PFSK-1 (cell line): ENCODE measurements around the gene STIP1.

Experiments used
- FOXP2 ChIP-seq: optimal IDR thresholded peaks from 2 replicates; pipeline ENCODE3; 2011; ENCODE audit warnings: borderline replicate concordance, control low read depth, inconsistent platforms; ENCODE audit not compliant: insufficient read depth; ENCODE audit errors: extremely low read length, extremely low read depth
- POLR2AphosphoS5 ChIP-seq: IDR thresholded peaks from 2 replicates; pipeline ENCODE4 v1.6.1; 2012; ENCODE audit warnings: low read depth, mild to moderate bottlenecking, control low read depth, low read length, moderate library complexity
- SIN3A ChIP-seq: IDR thresholded peaks from 2 replicates; pipeline ENCODE4 v1.6.1; 2012; ENCODE audit warnings: mild to moderate bottlenecking, low read length, moderate library complexity, borderline replicate concordance; ENCODE audit not compliant: insufficient read depth
- TAF1 ChIP-seq: IDR thresholded peaks from 2 replicates; pipeline ENCODE4 v1.6.1; 2012; ENCODE audit warnings: low read length, control low read depth, borderline replicate concordance; ENCODE audit not compliant: insufficient read depth
- TF ChIP-seq, protein P1 (sequence below), 2 experiments: IDR thresholded peaks; 2 replicates each; pipeline versions ENCODE4 v1.6.1 to v1.8.0; 2011 to 2012; ENCODE audit warnings: low read depth in 2 of 2, low read length in 2 of 2, control low read depth in 1 of 2, inconsistent platforms in 1 of 2, mild to moderate bottlenecking in 1 of 2, moderate library complexity in 1 of 2; ENCODE audit not compliant: insufficient read depth in 1 of 2

The STIP1 gene

DNA sequence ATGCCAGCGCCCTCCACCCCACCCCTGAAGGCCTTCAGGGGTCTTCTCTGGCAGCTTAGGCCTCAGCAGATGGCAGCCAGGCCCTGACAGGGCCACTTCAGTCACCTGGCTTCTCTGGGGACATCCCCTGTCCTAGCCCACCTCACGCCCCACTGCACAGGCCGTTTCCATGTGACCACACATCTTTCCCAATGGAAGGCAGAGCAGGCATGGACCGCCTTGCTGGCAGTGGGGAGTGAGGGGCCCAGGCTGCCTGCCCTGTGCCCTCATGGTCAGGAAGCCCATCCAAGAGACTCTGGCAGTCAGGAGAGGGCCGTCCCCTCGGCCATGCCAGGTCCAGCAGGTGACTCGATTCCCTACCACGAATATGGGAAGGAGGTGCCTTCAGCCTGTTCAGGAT, 45.9 kb upstream of the STIP1 start:
- TF ChIP-seq, protein P1, sequence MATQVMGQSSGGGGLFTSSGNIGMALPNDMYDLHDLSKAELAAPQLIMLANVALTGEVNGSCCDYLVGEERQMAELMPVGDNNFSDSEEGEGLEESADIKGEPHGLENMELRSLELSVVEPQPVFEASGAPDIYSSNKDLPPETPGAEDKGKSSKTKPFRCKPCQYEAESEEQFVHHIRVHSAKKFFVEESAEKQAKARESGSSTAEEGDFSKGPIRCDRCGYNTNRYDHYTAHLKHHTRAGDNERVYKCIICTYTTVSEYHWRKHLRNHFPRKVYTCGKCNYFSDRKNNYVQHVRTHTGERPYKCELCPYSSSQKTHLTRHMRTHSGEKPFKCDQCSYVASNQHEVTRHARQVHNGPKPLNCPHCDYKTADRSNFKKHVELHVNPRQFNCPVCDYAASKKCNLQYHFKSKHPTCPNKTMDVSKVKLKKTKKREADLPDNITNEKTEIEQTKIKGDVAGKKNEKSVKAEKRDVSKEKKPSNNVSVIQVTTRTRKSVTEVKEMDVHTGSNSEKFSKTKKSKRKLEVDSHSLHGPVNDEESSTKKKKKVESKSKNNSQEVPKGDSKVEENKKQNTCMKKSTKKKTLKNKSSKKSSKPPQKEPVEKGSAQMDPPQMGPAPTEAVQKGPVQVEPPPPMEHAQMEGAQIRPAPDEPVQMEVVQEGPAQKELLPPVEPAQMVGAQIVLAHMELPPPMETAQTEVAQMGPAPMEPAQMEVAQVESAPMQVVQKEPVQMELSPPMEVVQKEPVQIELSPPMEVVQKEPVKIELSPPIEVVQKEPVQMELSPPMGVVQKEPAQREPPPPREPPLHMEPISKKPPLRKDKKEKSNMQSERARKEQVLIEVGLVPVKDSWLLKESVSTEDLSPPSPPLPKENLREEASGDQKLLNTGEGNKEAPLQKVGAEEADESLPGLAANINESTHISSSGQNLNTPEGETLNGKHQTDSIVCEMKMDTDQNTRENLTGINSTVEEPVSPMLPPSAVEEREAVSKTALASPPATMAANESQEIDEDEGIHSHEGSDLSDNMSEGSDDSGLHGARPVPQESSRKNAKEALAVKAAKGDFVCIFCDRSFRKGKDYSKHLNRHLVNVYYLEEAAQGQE (IDR thresholded peaks at IDR 0.05; ENCODE audit: insufficient read depth in 1 of 2, low read depth in 2 of 2, low read length in 2 of 2) = no peak
- no peak for TF ChIP-seq POLR2AphosphoS5
- TF ChIP-seq FOXP2 = no peak
- TF ChIP-seq TAF1 = no peak
- no peak for TF ChIP-seq SIN3A

GRCh38 chr11:64141081-64141783, 44.7 kb upstream of the STIP1 start:
- TF ChIP-seq FOXP2 (no peak), POLR2AphosphoS5 (no peak), TAF1 (no peak), SIN3A (no peak)
- TF ChIP-seq, protein P1 (IDR thresholded peaks at IDR 0.05; ENCODE audit: insufficient read depth in 1 of 2, low read depth in 2 of 2, low read length in 2 of 2) = no peak

DNA sequence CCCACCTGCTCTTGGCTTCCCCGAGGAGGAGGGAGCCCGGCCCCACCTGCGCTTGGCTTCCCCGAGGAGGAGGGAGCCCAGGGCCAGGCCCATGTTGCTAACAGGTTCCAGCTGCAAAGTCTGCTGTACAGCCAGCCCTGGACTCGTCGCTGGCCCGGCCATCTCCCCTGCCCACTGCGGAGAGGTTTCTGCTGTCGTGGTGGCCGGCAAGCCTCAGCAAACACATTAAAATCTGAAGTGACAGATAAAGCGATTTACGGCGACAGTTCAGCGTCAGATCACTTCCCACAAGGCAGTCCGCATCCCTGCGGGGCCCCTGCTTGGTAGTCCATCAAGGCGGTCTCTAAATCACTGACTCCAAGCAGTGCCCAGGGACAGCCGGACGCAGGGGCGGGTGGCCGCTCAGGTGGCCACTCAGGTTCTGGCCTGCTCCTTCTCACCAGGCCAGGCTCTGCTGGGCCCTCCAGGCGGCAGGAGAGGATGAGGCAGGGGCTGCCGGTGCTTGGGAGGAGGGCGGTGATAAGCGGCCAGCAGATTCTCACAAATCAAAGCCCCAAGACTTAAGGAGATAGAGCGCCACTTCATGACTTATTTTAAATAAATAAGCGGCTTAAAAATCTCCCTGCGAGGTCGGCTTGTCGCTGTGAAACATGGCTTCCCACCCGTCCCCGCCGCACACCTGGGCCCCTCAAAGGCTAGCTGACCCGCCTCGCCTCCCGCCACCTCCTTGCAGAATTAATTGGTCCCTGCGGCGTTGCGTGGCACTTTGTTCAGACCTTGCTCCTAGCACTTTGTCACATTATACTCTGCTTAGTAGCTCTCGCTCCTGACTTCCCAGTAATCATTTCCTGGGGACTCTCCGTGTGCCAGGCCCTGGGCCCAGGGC, 41.1 kb upstream of the STIP1 start:
- TF ChIP-seq TAF1 (no peak), POLR2AphosphoS5 (no peak), SIN3A (no peak), FOXP2 (no peak)
- TF ChIP-seq, protein P1 (IDR thresholded peaks at IDR 0.05; ENCODE audit: insufficient read depth in 1 of 2, low read depth in 2 of 2, low read length in 2 of 2) = no peak

DNA sequence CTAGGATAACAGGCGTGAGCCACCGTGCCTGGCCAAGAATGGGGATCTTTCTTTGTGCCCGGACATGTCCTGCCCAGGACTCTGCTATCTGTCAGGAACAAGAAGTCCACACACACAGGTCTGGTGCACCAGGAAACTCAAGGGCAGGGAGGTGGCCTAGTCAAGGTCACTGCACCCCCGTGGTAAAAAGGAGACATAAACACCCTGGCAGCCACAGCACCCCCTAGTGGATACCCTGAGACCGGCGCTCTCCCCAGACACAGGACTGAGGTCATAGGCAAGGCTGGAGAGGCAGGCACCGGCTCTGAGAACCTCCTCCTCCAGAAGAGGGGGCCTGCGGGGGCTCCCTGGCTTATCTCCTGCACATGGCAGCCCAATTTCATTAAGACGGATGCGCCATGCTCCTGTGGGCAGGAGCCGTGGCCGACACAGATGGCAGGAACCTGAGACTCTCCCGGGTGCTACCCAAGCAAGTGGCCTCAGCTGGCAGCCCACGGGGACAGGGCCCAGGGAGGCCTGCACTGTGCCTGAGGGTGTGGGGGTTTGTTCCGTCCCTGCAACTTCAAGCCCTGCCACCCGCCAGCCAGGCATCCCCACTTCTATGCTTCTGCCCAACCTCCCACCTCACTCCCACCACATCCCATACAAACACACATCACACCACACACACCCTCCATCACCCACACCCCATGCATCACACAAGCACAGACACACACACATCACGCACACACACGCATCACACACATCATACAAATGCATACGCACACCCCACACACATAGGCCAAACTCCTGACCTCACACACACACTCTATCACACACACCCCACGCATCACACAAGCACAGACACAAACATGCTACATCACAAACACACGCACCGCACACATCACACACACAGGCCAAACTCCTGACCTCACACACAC, 39.7 kb upstream of the STIP1 start:
- no peak for TF ChIP-seq FOXP2
- no peak for TF ChIP-seq POLR2AphosphoS5
- TF ChIP-seq, protein P1 (IDR thresholded peaks at IDR 0.05; ENCODE audit: insufficient read depth in 1 of 2, low read depth in 2 of 2, low read length in 2 of 2) = no peak
- no peak for TF ChIP-seq SIN3A
- no peak for TF ChIP-seq TAF1
